PFSK-1 (cell line): ENCODE results near the gene CCP110.
A peak's percentile ranks its signal among the peaks of the same experiment; 100 is the strongest.

Experiments used
- FOXP2 ChIP-seq: optimal IDR thresholded peaks from 2 replicates; pipeline ENCODE3; 2011; ENCODE audit warnings: borderline replicate concordance, control low read depth, inconsistent platforms; ENCODE audit not compliant: insufficient read depth; ENCODE audit errors: extremely low read length, extremely low read depth
- POLR2AphosphoS5 ChIP-seq: IDR thresholded peaks from 2 replicates; pipeline ENCODE4 v1.6.1; 2012; ENCODE audit warnings: low read depth, mild to moderate bottlenecking, control low read depth, low read length, moderate library complexity
- REST ChIP-seq, 2 experiments: IDR thresholded peaks; 2 replicates each; pipeline versions ENCODE4 v1.6.1 to v1.8.0; 2011 to 2012; ENCODE audit warnings: low read depth in 2 of 2, low read length in 2 of 2, control low read depth in 1 of 2, inconsistent platforms in 1 of 2, mild to moderate bottlenecking in 1 of 2, moderate library complexity in 1 of 2; ENCODE audit not compliant: insufficient read depth in 1 of 2
- SIN3A ChIP-seq: IDR thresholded peaks from 2 replicates; pipeline ENCODE4 v1.6.1; 2012; ENCODE audit warnings: mild to moderate bottlenecking, low read length, moderate library complexity, borderline replicate concordance; ENCODE audit not compliant: insufficient read depth
- TAF1 ChIP-seq: IDR thresholded peaks from 2 replicates; pipeline ENCODE4 v1.6.1; 2012; ENCODE audit warnings: low read length, control low read depth, borderline replicate concordance; ENCODE audit not compliant: insufficient read depth

CCP110 gene

GRCh38 chr16:19517424-19518089 is 6.2 kb upstream of the CCP110 start:
- TF ChIP-seq SIN3A, result no peak
- no peak for TF ChIP-seq TAF1
- no peak for TF ChIP-seq POLR2AphosphoS5
- no peak for TF ChIP-seq FOXP2
- no peak for TF ChIP-seq REST (IDR thresholded peaks at IDR 0.05; ENCODE audit: insufficient read depth in 1 of 2, low read depth in 2 of 2, low read length in 2 of 2)

GRCh38 chr16:19518388-19518787 is 5.4 kb upstream of the CCP110 start:
- TF ChIP-seq TAF1 (no peak), FOXP2 (no peak), POLR2AphosphoS5 (no peak), REST (IDR thresholded peaks at IDR 0.05; ENCODE audit: insufficient read depth in 1 of 2, low read depth in 2 of 2, low read length in 2 of 2) (no peak), SIN3A (no peak)

- no peak for TF ChIP-seq POLR2AphosphoS5
- no peak for TF ChIP-seq FOXP2
- TF ChIP-seq TAF1, result no peak
- TF ChIP-seq REST (IDR thresholded peaks at IDR 0.05; ENCODE audit: insufficient read depth in 1 of 2, low read depth in 2 of 2, low read length in 2 of 2), result no peak
- TF ChIP-seq SIN3A, result no peak
Observed at GRCh38 chr16:19520861-19521331, 2.8 kb upstream of the CCP110 start.

GRCh38 chr16:19521471-19522396 is 2.0 kb upstream of the CCP110 start, which contains the start of gene GDE1:
Gene GDE1 (minus strand): TSS chr16:19522098. CDS start chr16:19521964, 134 bp downstream.
- TF ChIP-seq SIN3A, result 0 out of 2 replicates have a peak, but pooled peaks have one; percentile 37
- peak; percentile 80 for TF ChIP-seq POLR2AphosphoS5
- TF ChIP-seq TAF1, result 0 out of 2 replicates have a peak, but pooled peaks have one; percentile 43
- no peak for TF ChIP-seq FOXP2
- TF ChIP-seq REST (IDR thresholded peaks at IDR 0.05; ENCODE audit: insufficient read depth in 1 of 2, low read depth in 2 of 2, low read length in 2 of 2), result no peak
